Activated CD8-positive, alpha-beta T cell treated with anti-CD3 and anti-CD28 coated beads for 36 hours (primary cell): ENCODE measurements around the gene PGM2. TPM values are rescaled to one million over a fixed set of nuclear protein-coding genes. Genes with fewer than 3 reads are reported as not detected.

Source experiments
- ATAC-seq: fragments of 200-7000 bp; cut with Tn5 transposase; one replicate; pipeline ENCODE4 v1.10.0; 2021; ENCODE audit warnings: mild to moderate bottlenecking, moderate library complexity
- CTCF ChIA-PET: fragments of 350-600 bp; sonication (Branson Sonifier 250); formaldehyde crosslinking; loops from one replicate; lab custom pipeline; 2021; ENCODE audit warnings: antibody characterized with exemption; lab: Charles Lee
- POLR2A ChIA-PET: fragments of 350-600 bp; sonication (Branson Sonifier 250); formaldehyde crosslinking; loops from one replicate; lab custom pipeline; 2021; ENCODE audit warnings: antibody characterized with exemption; lab: Charles Lee
- DNase-seq: peaks from one replicate; pipeline ENCODE4 v3.0.0-alpha.2; 2020
- H3K27ac Mint-ChIP-seq: one replicate; pipeline ENCODE4 v1.8.0; 2021; ENCODE audit warnings: mild to moderate bottlenecking, mixed read lengths
- H3K27me3 Mint-ChIP-seq: one replicate; pipeline ENCODE4 v1.8.0; 2021; ENCODE audit warnings: mixed read lengths
- H3K36me3 Mint-ChIP-seq: one replicate; pipeline ENCODE4 v1.8.0; 2021; ENCODE audit warnings: low read depth, mixed read lengths
- H3K4me1 Mint-ChIP-seq: one replicate; pipeline ENCODE4 v1.8.0; 2021; ENCODE audit warnings: low read depth, mixed read lengths
- H3K4me3 Mint-ChIP-seq: one replicate; pipeline ENCODE4 v1.8.0; 2021; ENCODE audit warnings: mild to moderate bottlenecking, moderate library complexity, mixed read lengths
- H3K9me3 Mint-ChIP-seq: one replicate; pipeline ENCODE4 v1.8.0; 2021; ENCODE audit warnings: mixed read lengths
- CTCF ChIP-seq: fragments of 200-600 bp; IDR thresholded peaks from one replicate; pipeline ENCODE4 v1.8.0; 2022; ENCODE audit warnings: antibody characterized with exemption, mild to moderate bottlenecking
- intact Hi-C: fragments of 100-400 bp; cut with micrococcal nuclease; formaldehyde crosslinking; loops from one replicate; pipeline ENCODE4 v1.10.0; 2022
- total RNA-seq, 2 experiments: library from RNA; stranded (reverse); gene quantifications; one replicate each; pipeline ENCODE4 v1.2.3, GENCODE V29; 2021

The PGM2 gene
- total RNA-seq, 2 experiments from 2014 or later: 63.0 to 67.6 TPM

GRCh38 chr4:37802068-37802666 is 24.3 kb upstream of the PGM2 start:
- H3K9me3 Mint-ChIP-seq: no peaks in the 10 kb centered on the region
- intact Hi-C loops: no loop called here
- H3K27me3 Mint-ChIP-seq: no peaks in the 10 kb centered on the region
- H3K27ac Mint-ChIP-seq: no peak overlapping the region
- H3K4me3 Mint-ChIP-seq: no peak overlapping the region
- no peak for ATAC-seq
- CTCF ChIA-PET: interaction anchor here (0.8 to 1.7 kb wide), 4 partner anchors 8 to 234 kb away, joined by 3 to 13 read pairs (median 4); no protein-coding TSS in a partner anchor
- no peaks in the 10 kb centered on the region for H3K36me3 Mint-ChIP-seq
- DNase-seq: no peak
- POLR2A ChIA-PET: no interaction called here
- no peak for TF ChIP-seq CTCF
- no peaks in the 10 kb centered on the region for H3K4me1 Mint-ChIP-seq

GRCh38 chr4:37803348-37803973 is 23.0 kb upstream of the PGM2 start:
- Mint-ChIP-seq H3K27ac (no peak overlapping the region), H3K27me3 (no peaks in the 10 kb centered on the region), H3K9me3 (no peaks in the 10 kb centered on the region), H3K36me3 (no peaks in the 10 kb centered on the region), H3K4me1 (no peaks in the 10 kb centered on the region), H3K4me3 (no peak overlapping the region)
- POLR2A ChIA-PET: no interaction called here
- intact Hi-C loops: loop anchor here (1.0 kb wide), 1 partner anchor 232 kb away; no protein-coding TSS in a partner anchor
- peak; percentile 70 for TF ChIP-seq CTCF
- CTCF ChIA-PET: interaction anchor here (0.6 to 5.3 kb wide), 19 partner anchors 9 to 242 kb away, joined by 3 to 53 read pairs (median 4); no protein-coding TSS in a partner anchor
- ATAC-seq (no peak), DNase-seq (no peak)

- Mint-ChIP-seq H3K27ac (no peak overlapping the region), H3K9me3 (no peaks in the 10 kb centered on the region), H3K36me3 (no peaks in the 10 kb centered on the region), H3K27me3 (no peaks in the 10 kb centered on the region), H3K4me3 (no peak overlapping the region), H3K4me1 (no peaks in the 10 kb centered on the region)
- ChIA-PET POLR2A (no interaction called here), CTCF (interaction anchor here (1.3 to 5.3 kb wide), 2 partner anchors 10 to 230 kb away, joined by 5 to 53 read pairs; no protein-coding TSS in a partner anchor)
- no peak for TF ChIP-seq CTCF
- no peak for DNase-seq
- intact Hi-C loops: no loop called here
- no peak for ATAC-seq
Measured at GRCh38 chr4:37805091-37805490, 21.4 kb upstream of the PGM2 start.

GRCh38 chr4:37812713-37813112 is 13.8 kb upstream of the PGM2 start:
- intact Hi-C loops: no loop called here
- POLR2A ChIA-PET: no interaction called here
- TF ChIP-seq CTCF: no peak
- CTCF ChIA-PET: interaction anchor here (1.0 kb wide), 1 partner anchor 9 kb away, joined by 3 read pairs; no protein-coding TSS in a partner anchor
- peaks cover 3% of the 10 kb centered on the region for H3K36me3 Mint-ChIP-seq
- no peak for ATAC-seq
- no peaks in the 10 kb centered on the region for H3K9me3 Mint-ChIP-seq
- DNase-seq: no peak
- H3K4me1 Mint-ChIP-seq: peaks cover 17% of the 10 kb centered on the region
- H3K27me3 Mint-ChIP-seq: no peaks in the 10 kb centered on the region
- no peak overlapping the region for H3K27ac Mint-ChIP-seq
- H3K4me3 Mint-ChIP-seq: no peak overlapping the region

GRCh38 chr4:37815591-37815990 is 10.9 kb upstream of the PGM2 start:
- peak overlapping the region; percentile 77 for H3K27ac Mint-ChIP-seq
- peaks cover 17% of the 10 kb centered on the region for H3K4me1 Mint-ChIP-seq
- H3K9me3 Mint-ChIP-seq: no peaks in the 10 kb centered on the region
- POLR2A ChIA-PET: no interaction called here
- DNase-seq: no peak
- no peak for TF ChIP-seq CTCF
- H3K36me3 Mint-ChIP-seq: peaks cover 3% of the 10 kb centered on the region
- no peak for ATAC-seq
- no peaks in the 10 kb centered on the region for H3K27me3 Mint-ChIP-seq
- H3K4me3 Mint-ChIP-seq: no peak overlapping the region
- intact Hi-C loops: no loop called here
- CTCF ChIA-PET: interaction anchor here (0.7 kb wide), 1 partner anchor 12 kb away, joined by 3 read pairs; no protein-coding TSS in a partner anchor
